PC-3 (cell line): ENCODE measurements around the gene GCAT.

ENCODE experiments used
- CTCF ChIP-seq: fragments of 300-600 bp; sonication (generic); conservative IDR thresholded peaks from 2 replicates; pipeline ENCODE4 v1.5.1; 2017; ENCODE audit warnings: antibody characterized with exemption, low read depth, mild to moderate bottlenecking, low read length
- EZH2 ChIP-seq: fragments of 300-600 bp; sonication (generic); IDR thresholded peaks from one replicate; pipeline ENCODE4 v1.6.1; 2017; ENCODE audit warnings: antibody characterized with exemption, mild to moderate bottlenecking, low read length; ENCODE audit not compliant: unreplicated experiment

GRCh38 chr22:37843741-37844089 is 36.0 kb downstream of the GCAT start:
- no peak for TF ChIP-seq CTCF
- TF ChIP-seq EZH2, result no peak
